HG03064 (cell line): ENCODE measurements around the gene DLK2.
"Not testable (repeated sequence)": the region's sequence is repeated elsewhere in the genome, so short reads cannot be mapped to it uniquely, and the experiment has no call there.

Source experiments
- ATAC-seq: cut with Tn5 transposase; IDR thresholded peaks from one replicate; pipeline ENCODE4 v1.9.1; 2021; ENCODE audit warnings: low read depth; ENCODE audit not compliant: unreplicated experiment

Gene DLK2, protein sequence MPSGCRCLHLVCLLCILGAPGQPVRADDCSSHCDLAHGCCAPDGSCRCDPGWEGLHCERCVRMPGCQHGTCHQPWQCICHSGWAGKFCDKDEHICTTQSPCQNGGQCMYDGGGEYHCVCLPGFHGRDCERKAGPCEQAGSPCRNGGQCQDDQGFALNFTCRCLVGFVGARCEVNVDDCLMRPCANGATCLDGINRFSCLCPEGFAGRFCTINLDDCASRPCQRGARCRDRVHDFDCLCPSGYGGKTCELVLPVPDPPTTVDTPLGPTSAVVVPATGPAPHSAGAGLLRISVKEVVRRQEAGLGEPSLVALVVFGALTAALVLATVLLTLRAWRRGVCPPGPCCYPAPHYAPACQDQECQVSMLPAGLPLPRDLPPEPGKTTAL

DNA sequence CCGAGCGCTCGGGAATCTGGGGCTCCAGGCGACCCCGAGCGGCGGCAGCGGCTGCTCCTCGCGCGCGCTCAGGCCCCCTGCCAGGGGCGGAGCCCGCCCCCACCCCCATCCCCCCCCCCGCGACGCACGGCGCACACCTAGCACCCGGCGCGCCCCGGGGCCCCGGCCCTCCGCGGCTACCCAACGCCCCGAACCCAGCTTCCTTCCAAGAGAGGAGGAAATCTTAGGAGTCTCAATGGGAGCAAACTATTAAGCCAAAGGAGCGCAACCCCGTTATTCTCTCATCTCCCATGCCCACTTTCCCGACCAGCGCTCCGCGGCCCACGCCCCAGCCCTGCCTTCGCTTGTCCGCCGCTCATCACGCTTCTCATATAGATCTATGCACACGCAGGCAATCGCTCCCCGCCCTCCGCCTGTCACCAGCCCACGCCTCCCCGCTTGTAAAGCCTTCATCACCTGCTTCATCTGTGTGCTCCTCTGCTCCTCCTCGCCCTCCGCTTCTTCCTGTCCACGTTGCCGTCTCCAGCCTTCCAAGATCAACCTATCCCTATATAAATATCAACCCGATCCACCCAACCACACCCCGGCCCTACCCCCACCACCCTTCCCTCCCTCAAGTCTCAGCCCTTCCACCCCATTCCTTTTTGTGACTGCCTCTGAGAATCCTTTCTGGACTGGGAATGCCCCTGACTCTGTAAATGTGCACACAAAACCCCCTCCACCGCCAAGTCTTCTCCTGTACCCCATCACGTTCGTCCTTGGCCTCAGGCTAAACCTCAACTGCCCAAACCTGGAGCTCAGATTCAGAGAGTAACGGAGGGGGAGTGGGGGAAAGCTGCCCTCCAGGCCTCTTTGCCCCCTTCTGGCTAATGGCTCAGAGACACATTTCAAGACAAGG is at the start of gene DLK2:
Gene DLK2, minus strand, starts transcription at position 18 of the 898 bp plus-strand sequence. CDS start 723 bp downstream, outside the sequence.
- ATAC-seq = no peak

DNA sequence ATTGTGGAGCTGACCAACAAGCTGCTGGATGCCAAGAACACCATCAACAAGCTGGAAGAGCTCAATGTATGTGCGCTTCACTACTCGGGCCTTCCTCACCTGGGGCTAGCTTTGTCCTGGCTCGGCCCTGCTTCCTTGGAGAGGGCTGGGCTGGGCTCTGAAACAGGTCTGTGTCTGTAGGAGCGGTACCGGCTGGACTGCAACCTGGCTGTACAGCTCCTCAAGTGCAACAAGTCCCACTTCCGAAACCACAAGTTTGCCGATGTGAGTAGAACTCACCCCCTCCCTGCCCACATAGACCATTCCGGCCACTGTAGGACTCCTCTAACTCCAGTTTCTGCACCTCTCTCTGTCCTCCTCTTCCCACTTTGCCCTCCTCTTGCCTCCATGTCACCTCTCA is 48.1 kb upstream of the DLK2 start:
- ATAC-seq = no peak

DNA sequence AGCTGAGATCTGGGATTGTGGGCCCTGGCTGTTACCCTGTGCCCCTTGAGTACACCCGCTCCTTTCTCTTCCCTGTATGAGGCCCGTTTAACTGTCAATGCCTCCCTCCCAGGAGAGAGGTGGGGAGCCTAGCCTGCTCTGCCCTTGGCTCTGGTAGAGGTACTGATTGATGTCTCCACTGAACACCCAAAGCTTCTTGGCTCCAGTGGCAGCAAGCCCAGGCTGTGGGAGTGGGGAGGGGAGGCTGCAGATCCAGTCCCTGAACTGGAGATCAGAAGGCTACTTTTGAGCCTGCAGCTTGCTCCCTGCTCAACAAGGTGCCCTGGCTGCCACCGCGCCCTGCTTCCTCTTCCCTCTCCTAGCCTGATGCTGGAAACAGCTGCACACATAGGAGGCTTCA is 47.3 kb upstream of the DLK2 start:
- ATAC-seq = no peak

DNA sequence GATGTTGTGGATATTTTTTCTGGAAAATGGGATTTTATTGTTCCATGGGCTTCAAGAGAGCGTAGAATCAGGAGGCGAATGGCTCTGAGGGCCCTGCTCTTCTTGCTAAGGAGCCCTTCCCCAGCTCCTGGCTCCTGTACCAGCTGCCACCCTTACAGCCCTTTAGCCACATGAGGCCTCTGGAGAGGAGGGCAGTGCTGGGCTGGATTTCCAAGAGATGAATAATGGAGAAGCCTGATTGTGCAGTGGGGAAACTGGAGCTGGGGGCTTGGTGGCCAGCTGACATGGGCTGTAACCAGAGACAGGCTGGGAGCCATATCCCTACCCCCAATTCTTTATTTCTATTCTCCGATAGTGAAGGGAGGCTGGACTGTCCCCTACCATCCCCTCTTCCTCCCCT is 45.6 kb upstream of the DLK2 start:
- no peak for ATAC-seq

DNA sequence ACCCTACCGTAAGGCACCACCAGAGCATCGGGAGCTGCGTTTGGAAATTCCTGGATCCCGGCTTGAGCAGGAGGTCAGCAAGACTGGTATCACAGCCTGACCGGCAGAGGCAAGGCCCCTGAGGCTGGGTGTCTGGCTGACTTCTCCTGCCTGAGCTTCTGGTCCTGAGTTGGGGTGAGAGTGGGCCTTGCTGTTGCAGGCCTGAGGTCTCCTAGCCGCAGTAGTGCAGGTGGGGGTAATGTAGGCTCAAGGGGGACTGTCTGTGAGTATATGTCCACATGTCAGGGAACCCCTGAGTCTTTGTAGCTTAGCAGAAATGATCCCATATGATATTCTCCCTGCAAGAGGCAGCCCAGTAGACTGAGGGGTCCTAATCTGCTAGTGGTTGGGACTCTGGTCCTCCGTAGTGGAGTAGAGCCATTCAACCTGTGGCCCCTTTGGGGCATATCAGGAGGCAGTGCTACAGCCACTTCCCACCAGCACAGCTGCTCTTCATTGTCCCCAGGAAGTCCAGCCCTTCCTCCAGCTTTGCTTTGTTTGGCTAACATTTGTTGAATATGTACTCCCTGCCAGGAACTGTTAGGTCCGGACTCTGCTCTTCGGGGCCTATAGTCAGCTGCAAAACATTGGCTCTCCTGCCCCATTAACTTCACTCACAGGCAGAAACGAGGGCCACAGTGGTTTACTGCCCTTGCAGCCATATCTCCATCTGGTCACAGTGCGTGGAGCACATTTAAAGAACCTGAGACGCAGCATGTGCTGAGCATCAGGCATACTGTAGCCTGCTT is 43.9 kb upstream of the DLK2 start:
- no peak for ATAC-seq

DNA sequence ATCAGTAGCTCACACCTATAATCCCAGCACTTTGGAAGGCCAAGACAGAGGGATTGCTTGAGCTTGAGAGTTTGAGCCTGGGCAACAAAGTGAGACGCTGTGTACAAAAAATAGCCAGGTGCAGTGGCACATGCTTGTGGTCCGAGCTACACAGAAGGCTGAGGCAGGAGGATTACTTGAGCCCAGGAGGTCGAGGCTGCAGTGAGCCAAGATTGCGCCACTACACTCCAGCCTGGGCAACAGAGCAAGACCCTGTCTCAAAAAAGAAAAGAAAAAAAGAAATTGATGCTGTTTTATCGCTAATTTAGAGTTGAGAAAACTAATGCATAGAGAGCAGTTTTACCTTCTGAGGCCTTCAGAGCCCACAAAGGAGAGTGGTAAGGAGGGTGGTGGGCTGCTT is 42.9 kb upstream of the DLK2 start:
- ATAC-seq = not testable (repeated sequence)

DNA sequence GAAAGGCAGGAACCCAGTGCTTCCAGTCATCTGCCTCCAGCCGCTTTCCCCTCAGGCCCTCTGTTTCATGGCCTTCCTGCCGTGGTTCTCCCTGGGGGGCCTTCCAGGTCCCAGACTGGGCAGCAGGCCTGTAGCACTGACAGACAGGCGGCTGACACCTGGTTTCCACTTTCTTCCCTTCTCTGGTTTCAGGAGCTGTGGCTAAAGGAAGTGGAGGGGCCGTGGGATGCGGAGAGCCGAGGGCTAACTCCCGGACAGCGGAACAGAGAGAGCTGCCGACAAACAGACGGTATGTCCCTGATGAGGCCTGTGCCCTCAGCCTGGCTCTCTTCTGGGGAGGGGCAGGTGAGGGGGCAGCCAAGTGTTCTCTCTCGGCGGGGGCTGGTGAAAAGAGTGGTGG is 42.3 kb upstream of the DLK2 start:
- ATAC-seq = no peak

DNA sequence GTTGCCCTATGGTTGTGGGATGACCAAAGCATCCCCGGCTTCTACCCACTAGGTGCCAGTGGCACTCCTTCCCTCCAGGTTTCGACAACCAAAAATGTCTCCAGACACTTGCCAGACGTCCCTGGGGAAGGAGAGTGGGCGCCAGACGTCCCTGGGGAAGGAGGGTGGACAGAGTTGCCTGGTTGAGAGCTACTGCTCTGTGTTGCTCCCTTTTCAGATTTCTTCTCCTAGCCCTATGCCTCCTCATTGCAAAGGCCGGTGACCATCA is 41.7 kb upstream of the DLK2 start:
- no peak for ATAC-seq

DNA sequence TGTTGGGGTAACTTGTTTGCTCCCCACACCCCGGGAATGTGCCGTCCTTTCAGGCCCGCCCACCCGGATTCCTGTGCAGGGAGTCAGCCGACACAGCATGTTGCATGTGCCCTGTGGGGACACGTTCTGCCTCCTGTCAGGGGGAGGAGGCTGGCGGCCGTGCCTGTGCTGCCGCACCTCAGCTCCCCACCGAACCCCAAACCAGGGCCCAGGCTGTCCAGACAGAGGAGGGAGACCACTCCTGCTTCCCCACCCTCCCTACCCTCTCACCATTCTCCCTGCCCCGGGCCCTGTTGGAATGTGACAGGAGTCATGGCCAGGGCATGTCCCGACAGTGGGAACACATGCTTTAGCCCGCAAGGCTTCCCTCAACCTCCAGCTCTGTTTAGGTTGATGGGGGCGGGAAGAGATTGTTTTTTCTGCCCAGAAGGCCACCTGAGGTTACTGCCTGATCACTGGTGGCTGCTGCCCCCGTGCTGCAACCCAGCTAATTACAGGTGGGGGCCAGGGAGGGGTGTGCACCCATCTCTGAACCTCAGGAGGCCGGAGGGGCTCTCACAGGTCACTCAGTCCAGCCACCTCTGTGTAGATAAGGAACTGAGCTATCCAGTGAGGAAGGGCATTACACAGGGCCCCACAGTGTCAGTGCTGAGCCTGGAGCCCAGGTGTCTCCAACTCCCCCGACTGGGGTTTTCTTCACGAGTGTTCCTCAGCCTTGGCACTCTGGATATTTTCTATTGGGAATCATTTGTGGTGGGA is 41.2 kb upstream of the DLK2 start:
- ATAC-seq = no peak

DNA sequence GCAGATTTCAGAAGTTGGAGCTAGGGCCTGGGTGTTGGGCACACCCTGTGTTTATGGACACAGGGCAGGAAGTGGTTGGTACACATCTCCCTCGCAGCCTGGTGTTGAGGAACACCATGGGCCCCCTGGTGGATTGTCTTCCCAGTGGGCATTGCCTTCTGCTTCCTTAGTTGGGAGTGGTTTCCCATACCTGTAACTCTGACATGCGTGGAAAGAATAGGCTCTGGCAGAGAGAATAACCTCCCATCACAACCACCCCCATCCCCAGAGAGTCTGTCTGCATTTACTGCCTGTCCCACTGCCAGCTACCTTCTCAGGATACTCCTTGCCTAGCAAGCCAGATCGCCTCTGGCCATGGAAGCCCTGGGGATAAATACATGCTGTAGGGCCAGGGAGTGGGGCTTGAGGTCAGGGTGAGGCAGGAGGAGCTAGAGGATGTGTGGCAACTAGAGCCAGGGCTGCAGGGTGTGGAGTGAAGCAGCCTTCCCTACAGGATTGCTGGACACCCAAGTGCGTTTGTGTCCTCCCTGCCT is 40.1 kb upstream of the DLK2 start:
- no peak for ATAC-seq

DNA sequence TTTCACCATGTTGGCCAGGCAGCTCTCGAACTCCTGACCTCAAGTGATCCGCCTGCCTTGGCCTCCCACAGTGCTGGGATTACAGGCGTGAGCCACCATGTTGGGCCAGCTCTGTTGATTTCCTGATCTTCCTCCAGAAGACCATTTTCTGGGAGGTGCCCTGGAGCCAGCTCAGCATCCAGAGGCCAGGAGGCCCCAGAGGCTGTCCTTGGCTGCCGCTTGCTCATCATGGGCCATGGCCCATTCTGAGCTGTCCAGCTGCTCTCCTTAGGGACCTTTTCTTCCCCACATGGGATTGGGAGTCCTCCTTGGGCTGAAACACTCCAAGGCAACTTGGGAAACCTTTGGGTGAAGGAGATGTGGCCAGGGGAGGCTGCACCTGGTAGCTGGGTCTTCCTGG is 39.4 kb upstream of the DLK2 start:
- ATAC-seq = no peak

DNA sequence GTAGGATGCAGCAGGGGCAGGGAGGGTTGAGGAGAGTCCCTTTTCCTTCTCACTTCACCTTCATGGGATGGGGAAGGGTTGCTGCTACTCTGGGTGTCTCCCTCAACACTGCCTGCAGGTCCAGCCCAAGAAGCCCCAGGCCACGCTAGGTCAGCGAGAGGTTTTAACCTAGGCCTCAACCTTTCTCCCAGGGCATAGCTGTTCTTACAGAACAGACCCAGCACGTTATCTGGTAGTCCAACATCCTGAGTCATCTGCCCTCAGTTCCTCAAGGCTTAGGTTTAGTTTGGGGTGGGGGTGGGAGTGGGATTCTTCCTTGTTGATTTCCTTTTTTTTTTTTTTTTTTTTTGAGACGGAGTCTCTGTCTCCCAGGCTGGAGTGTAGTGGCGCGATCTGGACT is 39.0 kb upstream of the DLK2 start:
- ATAC-seq = no peak

DNA sequence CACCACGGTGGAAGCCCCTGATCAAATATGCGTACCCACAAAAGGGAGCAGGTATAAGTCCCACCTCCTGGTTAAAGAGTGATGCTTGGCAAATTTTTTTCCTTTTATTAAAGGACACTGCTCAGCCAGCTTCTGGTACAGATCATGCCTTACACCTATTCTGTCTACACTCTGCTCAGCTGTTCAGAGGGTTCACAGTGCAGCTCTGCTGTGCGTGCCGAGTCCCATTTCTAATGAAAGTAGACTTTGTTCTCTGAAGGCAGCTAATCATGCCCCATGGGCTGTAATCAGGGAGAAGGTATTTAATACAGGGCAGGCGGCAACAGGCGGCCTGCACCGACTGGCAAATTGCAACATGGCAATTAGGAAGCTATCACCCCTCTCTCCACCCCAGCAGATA is 38.5 kb upstream of the DLK2 start:
- ATAC-seq = no peak

DNA sequence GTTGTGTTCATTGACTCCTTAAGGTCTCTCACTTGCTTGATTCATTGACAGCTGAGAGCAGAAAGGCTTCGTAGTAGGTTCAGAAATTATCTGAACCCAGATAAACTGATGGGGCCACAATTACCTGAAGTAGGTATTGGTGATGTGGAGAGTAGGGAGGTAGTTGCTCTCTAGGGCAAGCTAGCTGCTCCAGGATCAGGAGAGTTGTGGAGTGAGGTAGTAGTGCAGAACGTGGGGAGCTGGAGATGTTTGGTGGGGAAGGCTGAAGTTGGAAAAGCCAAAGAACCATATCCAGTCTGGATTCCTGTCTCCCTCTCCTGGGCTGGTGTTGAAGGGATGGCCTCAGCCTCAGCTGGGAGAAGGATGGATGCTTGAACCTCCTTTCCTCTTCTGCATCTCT is 37.9 kb upstream of the DLK2 start:
- ATAC-seq = no peak

DNA sequence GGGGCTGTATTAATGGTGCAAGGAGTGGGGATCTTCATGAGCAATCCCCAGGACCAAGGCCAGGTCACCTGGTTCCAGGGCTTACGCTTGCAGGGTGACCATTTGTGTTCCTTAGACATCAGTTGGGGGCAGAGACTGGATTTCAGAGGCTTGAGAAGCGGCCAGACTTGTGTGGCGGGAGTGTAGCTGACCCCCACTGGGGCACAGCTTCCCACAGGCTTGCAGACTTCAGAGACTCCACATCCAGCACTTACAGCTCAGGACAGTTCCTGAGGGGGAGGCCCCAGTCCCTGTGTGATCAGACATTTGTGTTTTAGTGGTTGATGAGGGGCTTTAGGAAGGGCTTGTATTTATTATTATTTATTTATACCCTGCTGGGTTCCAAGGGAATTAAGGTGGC is 37.3 kb upstream of the DLK2 start:
- no peak for ATAC-seq

DNA sequence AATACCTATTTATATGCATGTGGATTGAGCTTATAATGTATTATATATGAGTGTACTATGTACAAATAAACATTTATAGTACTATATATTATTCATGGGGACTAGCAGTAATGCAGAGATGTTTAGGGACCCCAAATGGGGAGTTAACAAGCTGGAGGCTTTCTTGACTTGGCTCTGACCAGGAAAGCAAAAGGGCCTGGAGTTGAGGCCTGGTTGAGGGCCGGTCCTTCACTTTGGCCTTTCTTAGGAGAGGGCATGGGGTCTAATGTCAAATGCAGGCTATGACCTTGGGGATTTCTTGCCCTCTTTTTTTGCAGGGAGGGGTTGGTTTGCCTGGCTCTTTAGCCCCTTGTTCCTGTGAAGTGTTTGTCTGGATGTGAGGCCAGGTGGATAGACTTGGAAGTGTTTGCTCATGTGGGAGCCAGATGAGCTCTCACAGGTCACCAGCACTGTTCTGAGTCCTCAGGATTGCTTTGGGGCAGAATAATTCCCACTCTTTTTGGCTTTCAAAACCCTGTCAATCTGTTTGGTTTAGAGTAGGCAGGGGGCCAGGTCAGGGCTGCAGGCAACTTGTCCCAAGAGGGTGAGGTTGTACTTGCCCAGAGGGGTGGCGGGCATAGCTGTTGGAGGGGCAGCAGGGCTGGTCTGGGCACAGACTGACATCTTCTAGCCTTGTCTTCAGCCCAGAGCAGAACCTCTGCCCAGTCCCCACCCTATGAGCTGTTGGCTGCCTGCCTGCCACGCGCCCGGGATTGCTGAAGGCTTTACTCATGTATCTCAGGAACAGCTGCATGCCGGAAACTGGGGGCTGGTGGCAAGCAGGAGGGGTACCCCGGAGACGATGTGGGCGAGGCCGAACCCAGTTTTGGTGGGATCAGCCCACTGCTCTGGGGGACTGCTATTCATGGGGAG is 36.7 kb upstream of the DLK2 start:
- no peak for ATAC-seq

DNA sequence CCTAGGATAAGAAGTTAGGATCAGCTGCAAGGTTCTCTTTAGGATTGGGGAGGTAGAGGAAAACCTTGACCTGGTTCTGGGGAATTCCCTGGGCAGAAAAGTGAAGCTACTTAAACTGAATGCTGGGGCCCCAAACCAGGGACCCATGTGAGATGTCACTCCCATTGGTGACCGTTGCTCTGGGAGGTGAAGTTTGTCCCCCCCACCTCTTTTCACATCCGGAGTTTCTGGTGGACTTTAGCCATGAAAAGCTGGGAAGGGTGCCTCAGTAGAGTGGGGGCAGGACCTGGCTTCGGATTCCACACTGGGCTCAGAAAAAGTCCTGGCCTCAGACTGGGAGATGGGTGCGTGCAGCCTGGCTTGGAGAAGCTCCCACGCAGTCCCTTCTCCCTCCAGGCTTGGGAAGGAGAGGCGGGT is 35.2 kb upstream of the DLK2 start:
- ATAC-seq = no peak

DNA sequence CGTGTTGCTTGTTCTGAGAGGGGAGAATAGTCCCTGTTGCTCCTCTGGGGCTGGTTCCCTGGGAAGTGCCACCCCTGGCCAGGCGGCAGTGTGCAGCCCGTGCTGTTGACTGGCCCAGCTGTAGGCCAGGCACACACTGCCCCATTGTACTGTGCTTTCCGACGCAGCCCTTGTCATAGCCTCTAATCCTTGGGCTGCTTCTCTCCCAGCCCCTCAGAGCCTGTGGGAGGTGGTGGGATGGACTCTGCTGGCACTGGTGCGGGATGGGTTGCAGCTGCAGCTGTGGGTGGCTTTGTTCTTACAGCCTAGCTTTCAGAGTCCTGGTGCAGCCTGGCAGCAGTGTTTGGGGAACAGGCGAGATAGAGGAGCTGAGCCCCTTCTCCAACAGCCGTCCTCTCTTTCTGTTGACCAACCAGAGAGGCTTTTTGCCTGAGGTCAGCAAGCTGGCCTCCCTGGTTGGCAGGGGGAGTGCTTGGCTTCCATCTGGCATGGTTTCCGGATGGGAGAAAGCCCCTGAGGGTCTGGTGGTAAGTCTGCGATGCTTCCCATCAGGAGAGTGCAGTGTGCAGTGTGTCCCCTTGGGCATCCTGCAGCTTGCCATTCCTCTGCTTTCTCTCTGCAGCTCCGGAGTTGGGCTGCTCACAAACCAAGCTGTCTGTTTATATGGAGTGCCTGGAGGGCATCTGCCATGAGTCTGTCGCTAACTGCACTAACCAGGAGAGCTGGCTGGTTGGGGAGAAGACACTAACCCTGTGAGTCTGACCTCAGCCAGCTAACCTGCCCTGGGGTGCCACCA is 34.1 kb upstream of the DLK2 start:
- ATAC-seq = no peak
